ENCODE measurements around the gene ZDHHC8.

ZDHHC8 gene

GRCh38 chr22:20127869-20128618 is 3.6 kb upstream of the ZDHHC8 start:
- no peak for TF ChIP-seq CTCF (IDR thresholded peaks at IDR 0.05; ENCODE audit: low read depth, low read length)
- DNase-seq (ENCODE audit: low read depth in 2 of 2): no peak
- no peak overlapping the region for H3K4me3 ChIP-seq (replicated peaks in 1 of 2; ENCODE audit: low read depth in 2 of 2, low read length in 2 of 2)

GRCh38 chr22:20128619-20128901 is 3.0 kb upstream of the ZDHHC8 start:
- no peak for DNase-seq (ENCODE audit: low read depth in 2 of 2)
- no peak overlapping the region for H3K4me3 ChIP-seq (replicated peaks in 1 of 2; ENCODE audit: low read depth in 2 of 2, low read length in 2 of 2)
- TF ChIP-seq CTCF (IDR thresholded peaks at IDR 0.05; ENCODE audit: low read depth, low read length): no peak

- DNase-seq (ENCODE audit: low read depth in 2 of 2): peak; percentile 40 to 42
- TF ChIP-seq CTCF (IDR thresholded peaks at IDR 0.05; ENCODE audit: low read depth, low read length): peak; percentile 53
- H3K4me3 ChIP-seq (replicated peaks in 1 of 2; ENCODE audit: low read depth in 2 of 2, low read length in 2 of 2): no peak overlapping the region
These were observed 2.5 kb upstream of the ZDHHC8 start for GRCh38 chr22:20128902-20129746.

- H3K4me3 ChIP-seq (replicated peaks in 1 of 2; ENCODE audit: low read depth in 2 of 2, low read length in 2 of 2): no peak overlapping the region
- no peak for DNase-seq (ENCODE audit: low read depth in 2 of 2)
- TF ChIP-seq CTCF (IDR thresholded peaks at IDR 0.05; ENCODE audit: low read depth, low read length): no peak
These were observed 1.9 kb upstream of the ZDHHC8 start for GRCh38 chr22:20129747-20130014.

GRCh38 chr22:20130319-20130718 is 1.3 kb upstream of the ZDHHC8 start:
- DNase-seq (ENCODE audit: low read depth in 2 of 2): no peak
- H3K4me3 ChIP-seq (replicated peaks in 1 of 2; ENCODE audit: low read depth in 2 of 2, low read length in 2 of 2): no peak overlapping the region
- no peak for TF ChIP-seq CTCF (IDR thresholded peaks at IDR 0.05; ENCODE audit: low read depth, low read length)

- no peak for TF ChIP-seq CTCF (IDR thresholded peaks at IDR 0.05; ENCODE audit: low read depth, low read length)
- DNase-seq (ENCODE audit: low read depth in 2 of 2): peak; percentile 68 to 87
- peak overlapping the region; percentile 78 to 79 for H3K4me3 ChIP-seq (replicated peaks in 1 of 2; ENCODE audit: low read depth in 2 of 2, low read length in 2 of 2)
These were observed 640 bp upstream of the ZDHHC8 start for GRCh38 chr22:20130731-20131596.

Measured in cardiac fibroblast (primary cell).